HG03442 (cell line): ENCODE data around the gene PCDHA1.

Experiments
- ATAC-seq: cut with Tn5 transposase; IDR thresholded peaks from one replicate; pipeline ENCODE4 v1.9.1; 2021; ENCODE audit warnings: mild to moderate bottlenecking, moderate library complexity; ENCODE audit not compliant: unreplicated experiment

Gene PCDHA1

GRCh38 chr5:140916325-140916724 lies 130.4 kb downstream of the PCDHA1 start:
- ATAC-seq: no peak

- ATAC-seq: no peak
Observed at GRCh38 chr5:140923601-140924000, 137.7 kb downstream of the PCDHA1 start.

GRCh38 chr5:140925806-140926442 lies 140.0 kb downstream of the PCDHA1 start, which contains the start of gene PCDHAC1:
PCDHAC1 (plus strand) TSS chr5:140926299; CDS start chr5:140926893, 594 bp downstream.
- ATAC-seq: no peak

- no peak for ATAC-seq
Observed at GRCh38 chr5:140926443-140927227, 140.7 kb downstream of the PCDHA1 start.

GRCh38 chr5:140927228-140927573 lies 141.3 kb downstream of the PCDHA1 start:
- ATAC-seq: no peak

GRCh38 chr5:140934964-140935606 lies 149.1 kb downstream of the PCDHA1 start:
- ATAC-seq: no peak

- no peak for ATAC-seq
Observed at GRCh38 chr5:140946578-140946977, 160.6 kb downstream of the PCDHA1 start.

GRCh38 chr5:140951636-140952035 lies 165.7 kb downstream of the PCDHA1 start:
- ATAC-seq: no peak

- ATAC-seq: no peak
Observed at GRCh38 chr5:140953234-140953633, 167.3 kb downstream of the PCDHA1 start.

GRCh38 chr5:140962190-140962589 lies 176.2 kb downstream of the PCDHA1 start:
- ATAC-seq: no peak

- no peak for ATAC-seq
Observed at GRCh38 chr5:140964356-140964755, 178.4 kb downstream of the PCDHA1 start.

- ATAC-seq: no peak
Observed at GRCh38 chr5:140965905-140966292, 180.0 kb downstream of the PCDHA1 start.

- no peak for ATAC-seq
Observed at GRCh38 chr5:140966293-140967225, 180.6 kb downstream of the PCDHA1 start, which contains the start of gene PCDHAC2. PCDHAC2 (plus strand) TSS chr5:140966476; CDS start chr5:140966767, 291 bp downstream.

GRCh38 chr5:140967226-140967893 lies 181.4 kb downstream of the PCDHA1 start:
- ATAC-seq: no peak

GRCh38 chr5:140969880-140970279 lies 183.9 kb downstream of the PCDHA1 start:
- ATAC-seq: no peak

- ATAC-seq: no peak
Observed at GRCh38 chr5:140973550-140973949, 187.6 kb downstream of the PCDHA1 start.

- ATAC-seq: no peak
Observed at GRCh38 chr5:140977003-140977402, 191.1 kb downstream of the PCDHA1 start.

- ATAC-seq: no peak
Observed at GRCh38 chr5:140978260-140978659, 192.3 kb downstream of the PCDHA1 start.

- ATAC-seq: no peak
Observed at GRCh38 chr5:140978983-140979382, 193.0 kb downstream of the PCDHA1 start.

- ATAC-seq: no peak
Observed at GRCh38 chr5:140982083-140982716, 196.3 kb downstream of the PCDHA1 start.
